Stimulated activated CD8-positive, alpha-beta memory T cell treated with anti-CD3 and anti-CD28 coated beads, Interleukin-7, amount 100 ng/mL, for 24 hours (primary cell): ENCODE measurements around the gene OMA1.
A peak's percentile ranks its signal among the peaks of the same experiment; 100 is the strongest.
"Not testable (repeated sequence)": the region's sequence is repeated elsewhere in the genome, so short reads cannot be mapped to it uniquely, and the experiment has no call there.

Source experiments
- DNase-seq: peaks from one replicate; pipeline ENCODE4 v3.0.0-alpha.2; 2020; ENCODE audit warnings: low read depth

Gene OMA1

GRCh38 chr1:58573705-58574591 lies 27.4 kb upstream of the OMA1 start:
- DNase-seq = no peak

- DNase-seq = no peak
Observed at GRCh38 chr1:58573138-58573537, 26.6 kb upstream of the OMA1 start.

GRCh38 chr1:58572690-58573089 lies 26.2 kb upstream of the OMA1 start:
- no peak for DNase-seq

GRCh38 chr1:58571616-58572015 lies 25.1 kb upstream of the OMA1 start:
- DNase-seq = no peak

- DNase-seq = no peak
Observed at GRCh38 chr1:58570817-58571216, 24.3 kb upstream of the OMA1 start.

- no peak for DNase-seq
Observed at GRCh38 chr1:58570094-58570493, 23.6 kb upstream of the OMA1 start.

- no peak for DNase-seq
Observed at GRCh38 chr1:58568911-58569310, 22.4 kb upstream of the OMA1 start.

GRCh38 chr1:58568271-58568860 lies 21.8 kb upstream of the OMA1 start:
- DNase-seq = no peak

- no peak for DNase-seq
Observed at GRCh38 chr1:58566339-58566738, 19.8 kb upstream of the OMA1 start.

- not testable (repeated sequence) for DNase-seq
Observed at GRCh38 chr1:58563715-58564114, 17.2 kb upstream of the OMA1 start.

- DNase-seq = no peak
Observed at GRCh38 chr1:58561633-58562032, 15.1 kb upstream of the OMA1 start.

GRCh38 chr1:58555393-58555792 lies 8.9 kb upstream of the OMA1 start:
- DNase-seq = no peak

- no peak for DNase-seq
Observed at GRCh38 chr1:58551186-58552140, 4.9 kb upstream of the OMA1 start.

- DNase-seq = not testable (repeated sequence)
Observed at GRCh38 chr1:58549291-58549690, 2.8 kb upstream of the OMA1 start.

- no peak for DNase-seq
Observed at GRCh38 chr1:58548371-58548770, 1.8 kb upstream of the OMA1 start.

- peak; percentile 41 for DNase-seq
Observed at GRCh38 chr1:58545591-58546519, 671 bp downstream of the OMA1 start.

- no peak for DNase-seq
Observed at GRCh38 chr1:58543260-58543659, 3.3 kb downstream of the OMA1 start.

- DNase-seq = no peak
Observed at GRCh38 chr1:58539553-58539952, 7.0 kb downstream of the OMA1 start.

- DNase-seq = no peak
Observed at GRCh38 chr1:58538821-58539220, 7.7 kb downstream of the OMA1 start.

GRCh38 chr1:58531842-58532241 lies 14.7 kb downstream of the OMA1 start:
- DNase-seq = not testable (repeated sequence)

- no peak for DNase-seq
Observed at GRCh38 chr1:58529284-58529683, 17.2 kb downstream of the OMA1 start.
